ENCODE data around the gene NPC1L1. TPM values are rescaled to one million over a fixed set of nuclear protein-coding genes. Genes with fewer than 3 reads are reported as not detected.
A peak's percentile ranks its signal among the peaks of the same experiment; 100 is the strongest.

NPC1L1 gene
- total and polyA plus RNA-seq, 2 of the 13 experiments (the other 11 are each of a cell fraction or from before 2014, with no cell fraction given): 4.8 to 14.5 TPM

- TF ChIP-seq, protein P1, sequence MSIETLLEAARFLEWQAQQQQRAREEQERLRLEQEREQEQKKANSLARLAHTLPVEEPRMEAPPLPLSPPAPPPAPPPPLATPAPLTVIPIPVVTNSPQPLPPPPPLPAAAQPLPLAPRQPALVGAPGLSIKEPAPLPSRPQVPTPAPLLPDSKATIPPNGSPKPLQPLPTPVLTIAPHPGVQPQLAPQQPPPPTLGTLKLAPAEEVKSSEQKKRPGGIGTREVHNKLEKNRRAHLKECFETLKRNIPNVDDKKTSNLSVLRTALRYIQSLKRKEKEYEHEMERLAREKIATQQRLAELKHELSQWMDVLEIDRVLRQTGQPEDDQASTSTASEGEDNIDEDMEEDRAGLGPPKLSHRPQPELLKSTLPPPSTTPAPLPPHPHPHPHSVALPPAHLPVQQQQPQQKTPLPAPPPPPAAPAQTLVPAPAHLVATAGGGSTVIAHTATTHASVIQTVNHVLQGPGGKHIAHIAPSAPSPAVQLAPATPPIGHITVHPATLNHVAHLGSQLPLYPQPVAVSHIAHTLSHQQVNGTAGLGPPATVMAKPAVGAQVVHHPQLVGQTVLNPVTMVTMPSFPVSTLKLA (IDR thresholded peaks at IDR 0.05): peak; percentile 46
- no peak for TF ChIP-seq GLMP (CRISPR knock-in tag; IDR thresholded peaks at IDR 0.05; ENCODE audit: borderline replicate concordance)
- peak; percentile 86 for TF ChIP-seq HNRNPLL (IDR thresholded peaks at IDR 0.05; ENCODE audit: low read depth, low read length, poor library complexity, severe bottlenecking)
- no peak for TF ChIP-seq DNMT1 (CRISPR knock-in tag; IDR thresholded peaks at IDR 0.05)
- TF ChIP-seq PREB (CRISPR knock-in tag; IDR thresholded peaks at IDR 0.05): no peak
- no peak for TF ChIP-seq NFE2 (CRISPR knock-in tag; IDR thresholded peaks at IDR 0.05)
- no peak for TF ChIP-seq HMGXB3 (CRISPR knock-in tag; IDR thresholded peaks at IDR 0.05; ENCODE audit: borderline replicate concordance)
- TF ChIP-seq ZFP62 (CRISPR knock-in tag; IDR thresholded peaks at IDR 0.05): no peak
- no peak for TF ChIP-seq MED8 (CRISPR knock-in tag; IDR thresholded peaks at IDR 0.05; ENCODE audit: insufficient replicate concordance)
- no peak for TF ChIP-seq NPAS2 (CRISPR knock-in tag; IDR thresholded peaks at IDR 0.05; ENCODE audit: borderline replicate concordance)
- no peak for TF ChIP-seq CTCF (CRISPR knock-in tag; IDR thresholded peaks at IDR 0.05)
- TF ChIP-seq NR1H2 (CRISPR knock-in tag; IDR thresholded peaks at IDR 0.05; ENCODE audit: borderline replicate concordance, low read depth): no peak
- no peak for TF ChIP-seq CEBPB (IDR thresholded peaks at IDR 0.05; ENCODE audit: borderline replicate concordance, low read depth, low read length)
- no peak for TF ChIP-seq PLSCR1 (CRISPR knock-in tag; IDR thresholded peaks at IDR 0.05; ENCODE audit: borderline replicate concordance)
- no peak for TF ChIP-seq EP300 (IDR thresholded peaks at IDR 0.05; ENCODE audit: low read depth in 2 of 2, low read length in 2 of 2)
- TF ChIP-seq EP300 (CRISPR knock-in tag; IDR thresholded peaks at IDR 0.05; ENCODE audit: borderline replicate concordance): no peak
- no peak for TF ChIP-seq ZNF180 (CRISPR knock-in tag; IDR thresholded peaks at IDR 0.05; ENCODE audit: borderline replicate concordance, low read depth)
Observed at GRCh38 chr7:44581879-44582603, 40.9 kb upstream of the NPC1L1 start, which contains the start of gene TMED4 (continued).

Measured in HepG2 (cell line).